Erythroblast (primary cell): ENCODE data around the gene ZBTB47.
A peak's percentile ranks its signal among the peaks of the same experiment; 100 is the strongest.

Experiments used
- DNase-seq, 2 experiments: peaks; one replicate each; lab custom pipeline; 2025; lab: John Stamatoyannopoulos, UW
- GATA1 ChIP-seq: IDR thresholded peaks from 2 replicates; pipeline ENCODE4 v1.6.1; 2011; ENCODE audit warnings: low read depth, mild to moderate bottlenecking, control low read depth, low read length, moderate library complexity
- POLR2A ChIP-seq: IDR thresholded peaks from 2 replicates; pipeline ENCODE4 v1.6.1; 2011; ENCODE audit warnings: mild to moderate bottlenecking, low read length

The ZBTB47 gene

GRCh38 chr3:42698216-42698910 is 44.9 kb downstream of the ZBTB47 start:
- DNase-seq, result no peak
- TF ChIP-seq POLR2A (no peak), GATA1 (no peak)

DNA sequence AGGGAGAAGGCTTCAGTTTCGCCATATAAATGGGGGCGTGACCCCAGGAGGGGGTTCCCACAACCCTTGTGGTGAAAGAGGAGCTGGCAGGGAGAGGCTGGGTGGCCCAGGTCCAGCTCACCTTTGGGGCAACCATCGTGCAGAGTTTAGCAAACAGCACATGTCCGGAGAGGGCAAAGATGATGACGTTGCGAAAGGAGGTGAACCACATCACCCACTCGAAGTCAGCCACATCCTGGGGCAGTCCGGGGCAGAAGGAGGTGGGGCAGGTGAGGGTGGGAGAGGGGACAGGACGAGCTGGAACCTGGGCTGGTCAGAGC is 45.4 kb downstream of the ZBTB47 start:
- DNase-seq, result no peak
- TF ChIP-seq POLR2A, result no peak
- no peak for TF ChIP-seq GATA1

GRCh38 chr3:42699511-42699971 is 46.0 kb downstream of the ZBTB47 start:
- TF ChIP-seq GATA1 (no peak), POLR2A (no peak)
- no peak for DNase-seq

- TF ChIP-seq POLR2A (no peak), GATA1 (no peak)
- DNase-seq, result no peak
Measured at GRCh38 chr3:42700366-42701288, 47.1 kb downstream of the ZBTB47 start.

GRCh38 chr3:42701371-42702065 is 48.0 kb downstream of the ZBTB47 start:
- TF ChIP-seq POLR2A, result no peak
- TF ChIP-seq GATA1, result no peak
- peak; percentile 56 to 64 for DNase-seq

GRCh38 chr3:42702066-42702951 is 48.8 kb downstream of the ZBTB47 start, which contains the start of gene HHATL:
Gene HHATL, minus strand, starts transcription at chr3:42702798. Its CDS starts 1,972 bp downstream, at chr3:42700826.
- TF ChIP-seq POLR2A (no peak), GATA1 (no peak)
- DNase-seq, result no peak

DNA sequence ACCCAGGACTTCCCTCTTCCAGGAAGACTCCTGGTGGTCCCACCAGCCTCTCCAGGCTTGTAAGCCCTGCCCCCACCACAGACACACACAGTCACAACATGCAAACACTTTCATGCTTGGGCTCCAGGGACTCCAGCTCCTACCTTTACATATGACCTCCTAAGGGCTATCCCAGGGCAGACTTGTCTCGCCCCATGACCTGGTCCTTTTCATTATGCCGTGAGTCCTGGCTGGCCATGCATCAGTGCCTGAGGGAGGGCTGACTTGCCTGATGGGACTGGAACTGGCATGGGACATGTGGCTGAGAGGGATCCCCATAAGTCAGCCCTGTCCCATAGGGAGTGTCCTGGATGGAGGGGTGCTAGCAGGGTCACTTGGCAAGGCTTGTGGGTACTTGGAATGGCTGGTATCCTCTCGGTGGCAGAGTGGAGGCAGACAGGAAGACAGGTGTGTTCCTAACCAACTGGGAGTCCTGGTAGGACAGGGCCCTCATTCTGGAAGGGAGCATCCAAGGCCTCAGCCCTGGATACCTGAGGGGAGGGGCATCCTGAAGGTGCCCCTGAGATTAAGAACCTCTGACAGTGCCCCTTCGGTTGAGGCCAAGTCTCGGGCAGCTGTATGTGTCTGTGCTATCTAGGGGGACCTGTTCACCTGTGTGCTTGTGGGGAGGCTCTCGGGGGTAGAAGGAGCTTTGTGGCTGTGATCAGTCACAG is 49.6 kb downstream of the ZBTB47 start:
- DNase-seq, result no peak
- no peak for TF ChIP-seq GATA1
- TF ChIP-seq POLR2A, result no peak

- DNase-seq, result no peak
- TF ChIP-seq POLR2A, result no peak
- TF ChIP-seq GATA1, result no peak
Measured at GRCh38 chr3:42703695-42704025, 50.2 kb downstream of the ZBTB47 start.

DNA sequence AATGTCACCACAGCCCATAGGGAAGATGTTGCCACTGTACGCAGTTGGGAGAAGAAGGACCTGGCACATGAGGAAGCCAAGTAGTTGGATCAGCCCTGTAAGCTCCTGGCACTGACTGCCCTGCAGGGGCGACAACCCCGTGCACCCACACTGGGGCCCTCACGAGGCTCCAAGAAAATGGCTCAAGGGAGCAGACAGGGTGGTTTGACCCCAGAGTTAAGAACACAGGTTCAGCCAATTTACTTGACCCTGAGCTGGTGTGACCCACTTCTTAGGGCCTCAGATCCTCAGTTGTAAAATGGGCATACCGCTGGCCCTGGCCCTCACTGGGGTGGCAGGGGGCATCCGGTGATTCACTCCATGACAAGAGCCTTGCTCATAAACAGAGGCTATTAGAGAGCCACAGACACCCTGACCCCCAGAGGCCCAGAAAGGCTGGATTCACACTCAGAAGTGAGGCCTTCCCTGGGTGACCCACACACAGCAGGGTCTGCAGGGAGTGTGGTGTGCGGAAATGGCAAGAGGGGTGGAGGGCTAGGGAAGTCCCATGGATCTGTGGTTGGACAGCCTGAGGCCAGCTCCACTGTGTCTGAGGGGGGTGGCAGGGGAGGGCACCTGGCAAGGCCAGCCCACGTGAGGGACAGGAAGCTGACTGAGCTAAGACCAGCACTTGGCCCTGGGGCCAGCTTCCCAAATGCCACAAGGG is 50.8 kb downstream of the ZBTB47 start:
- no peak for DNase-seq
- TF ChIP-seq GATA1 (no peak), POLR2A (no peak)

DNA sequence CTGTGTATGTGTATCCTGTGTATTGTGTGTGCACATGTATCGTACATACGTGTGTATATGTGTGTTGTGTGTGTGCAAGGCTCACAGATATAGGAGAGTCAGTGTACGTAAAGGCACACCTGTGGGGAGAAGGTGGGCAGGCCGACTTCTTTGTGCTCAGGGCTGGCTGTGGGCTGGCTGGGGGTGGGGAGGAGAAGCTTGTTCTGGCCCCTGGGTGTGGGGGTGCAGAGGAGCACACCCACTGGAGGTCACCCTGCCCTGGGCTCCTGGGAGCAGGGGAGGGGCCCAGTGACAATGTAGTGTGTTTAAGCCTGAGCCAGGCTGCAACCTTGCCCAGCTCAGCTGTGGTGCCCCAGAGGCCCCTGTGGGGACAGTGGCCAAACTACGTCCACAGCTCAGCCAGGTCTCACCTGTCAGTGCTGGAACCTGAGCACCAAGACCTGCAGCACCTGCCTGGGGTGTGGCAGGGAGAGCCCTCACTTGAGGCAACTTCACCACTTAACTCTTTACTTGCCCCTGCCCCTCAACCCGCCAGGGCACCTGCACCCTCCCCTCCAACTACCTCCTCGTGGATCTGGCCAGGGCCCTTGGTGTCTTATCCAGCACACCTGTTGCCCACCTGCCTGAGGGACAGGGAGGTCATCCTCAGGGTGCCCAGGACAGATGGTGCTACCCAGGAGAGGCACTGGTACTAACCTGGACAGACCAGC is 51.7 kb downstream of the ZBTB47 start:
- no peak for DNase-seq
- TF ChIP-seq GATA1 (no peak), POLR2A (no peak)

DNA sequence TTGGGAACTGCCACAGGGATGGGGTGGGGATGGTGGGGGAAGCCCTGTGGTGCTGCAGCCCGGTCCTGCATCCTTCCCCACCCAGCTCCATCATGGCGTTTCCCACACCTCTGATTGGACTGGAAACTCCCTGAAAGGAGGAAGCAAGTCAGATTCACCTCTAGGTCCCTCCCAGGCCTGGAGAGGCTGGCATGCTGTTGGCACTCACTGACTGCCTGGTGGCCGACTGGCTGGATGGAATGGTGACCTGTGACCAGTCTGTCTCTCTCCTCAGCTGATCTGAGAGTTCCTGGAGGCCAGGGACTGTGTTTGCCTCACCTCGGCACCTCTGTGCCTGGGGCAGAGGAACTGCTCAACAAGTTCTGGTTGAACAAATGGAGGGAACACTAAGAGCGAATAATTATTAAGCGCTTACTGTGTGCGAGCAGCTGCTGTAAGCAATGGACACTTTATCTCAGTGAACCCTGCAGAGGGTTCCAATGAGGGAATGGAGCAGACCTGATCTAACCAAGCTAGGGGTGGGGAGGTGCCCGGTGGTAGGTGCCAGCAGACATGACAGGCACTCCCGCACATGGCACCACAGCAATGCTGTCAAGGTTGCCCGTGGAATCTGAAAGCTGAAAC is 52.6 kb downstream of the ZBTB47 start:
- DNase-seq, result no peak
- no peak for TF ChIP-seq POLR2A
- no peak for TF ChIP-seq GATA1
